GM12801 (cell line): Measurements from ENCODE around the gene AGPAT3.

Experiments used
- CTCF ChIP-seq: IDR thresholded peaks from one replicate; pipeline ENCODE4 v1.5.1; 2011; ENCODE audit warnings: control low read depth; ENCODE audit not compliant: insufficient read length; ENCODE audit errors: extremely low read depth

The AGPAT3 gene

DNA sequence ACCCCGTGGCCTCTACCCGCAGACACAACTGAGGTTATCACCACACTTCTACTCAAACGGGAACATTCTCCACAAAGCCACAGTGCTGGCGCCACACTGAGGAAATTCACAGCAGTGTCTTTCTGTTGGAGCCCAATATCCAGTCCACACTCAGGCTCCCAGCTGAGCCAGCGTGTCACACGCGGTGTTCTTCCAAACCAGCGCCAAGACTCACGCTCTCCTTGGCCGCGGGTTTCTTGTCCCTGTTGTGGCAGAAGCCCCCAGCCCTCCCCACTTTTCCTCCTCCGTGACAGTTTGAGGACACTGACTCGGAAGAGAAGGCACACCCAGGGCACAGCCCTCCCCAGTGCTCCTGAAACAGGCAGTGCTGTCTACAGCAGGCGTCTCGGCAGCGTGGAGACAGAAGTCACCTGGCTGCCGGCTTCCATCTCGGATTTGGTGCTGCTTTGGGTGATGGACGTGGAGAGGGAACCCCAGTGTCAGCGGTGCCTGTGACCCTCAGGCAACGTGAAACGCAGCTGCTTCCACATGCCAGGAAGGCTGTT, 35.4 kb upstream of the AGPAT3 start:
- no peak for TF ChIP-seq CTCF

DNA sequence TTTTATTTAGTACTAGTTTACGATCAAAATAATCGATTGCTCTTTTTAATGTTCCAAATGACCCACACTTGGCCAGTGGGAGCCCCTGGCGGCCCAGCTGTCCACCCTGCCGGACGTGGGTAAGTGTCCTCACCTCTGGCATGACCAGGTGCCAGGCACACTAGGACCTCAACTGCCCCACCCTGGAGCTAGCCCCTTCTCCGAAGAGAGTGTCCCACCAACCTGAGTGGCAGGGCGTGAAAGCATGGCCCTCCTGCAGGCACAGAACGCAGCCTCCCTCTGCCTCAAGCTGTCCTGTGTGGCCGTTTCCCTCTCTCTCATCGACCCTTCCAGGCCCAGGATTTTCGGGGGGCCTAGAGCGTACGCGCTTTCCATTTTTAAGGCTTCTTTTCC, 32.9 kb upstream of the AGPAT3 start:
- TF ChIP-seq CTCF, result no peak

GRCh38 chr21:43832648-43833047, 32.4 kb upstream of the AGPAT3 start:
- no peak for TF ChIP-seq CTCF

- no peak for TF ChIP-seq CTCF
Observed at GRCh38 chr21:43834146-43834905, 30.7 kb upstream of the AGPAT3 start.

DNA sequence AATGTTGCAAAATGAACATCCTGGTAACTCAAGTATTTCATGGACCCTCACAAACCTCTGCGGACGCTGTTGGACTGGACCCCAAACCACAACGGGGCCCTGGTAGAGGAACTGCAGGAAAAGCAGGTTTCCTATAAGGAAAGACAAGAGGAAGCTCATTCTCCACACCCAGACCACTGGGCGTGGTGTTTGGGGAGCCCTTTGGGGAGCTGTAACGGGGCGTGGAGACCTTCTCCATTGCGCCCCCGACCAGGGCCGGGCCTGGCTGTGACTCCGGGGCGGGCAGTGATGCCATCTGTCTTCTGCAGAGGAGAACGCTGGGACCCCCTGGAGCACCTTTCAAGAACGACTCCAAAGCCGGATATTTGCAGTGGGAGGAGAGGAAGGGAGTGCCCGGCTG, 30.0 kb upstream of the AGPAT3 start:
- no peak for TF ChIP-seq CTCF

DNA sequence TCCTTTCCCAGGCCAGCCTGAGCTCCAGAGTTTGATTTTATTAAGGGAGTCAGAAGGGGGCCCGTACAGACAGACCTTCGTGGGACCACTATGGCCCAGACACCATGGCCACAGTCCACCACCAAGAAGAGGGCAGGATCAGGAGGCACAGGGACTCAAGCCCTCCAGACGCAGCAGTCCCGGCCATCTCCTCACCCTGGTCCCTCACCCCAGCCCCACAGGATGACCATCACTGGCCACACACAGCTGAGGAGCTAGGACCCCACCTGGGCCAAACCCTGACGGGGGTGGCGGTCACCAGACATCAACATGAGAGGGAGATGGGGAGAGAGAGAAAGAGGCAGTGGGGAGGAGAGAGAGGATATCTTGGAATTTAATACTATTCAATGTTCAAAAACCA, 29.2 kb upstream of the AGPAT3 start:
- no peak for TF ChIP-seq CTCF

- no peak for TF ChIP-seq CTCF
Observed at GRCh38 chr21:43836616-43837015, 28.4 kb upstream of the AGPAT3 start.
